HG03066 (cell line): Measurements from ENCODE around the gene DGKQ.
A peak's percentile ranks its signal among the peaks of the same experiment; 100 is the strongest.

Experiments used
- ATAC-seq: cut with Tn5 transposase; IDR thresholded peaks from one replicate; pipeline ENCODE4 v1.9.1; 2021; ENCODE audit warnings: low read depth; ENCODE audit not compliant: unreplicated experiment

DGKQ gene

GRCh38 chr4:996030-996996, 22.9 kb upstream of the DGKQ start:
- no peak for ATAC-seq

GRCh38 chr4:995311-996026, 22.1 kb upstream of the DGKQ start:
- no peak for ATAC-seq

GRCh38 chr4:993111-994029, 20.0 kb upstream of the DGKQ start, which contains the start of gene SLC26A1:
TSS of gene SLC26A1 (minus strand) at chr4:993404. CDS start at chr4:991703, 1,701 bp downstream.
- ATAC-seq, result no peak

- no peak for ATAC-seq
These were observed 19.1 kb upstream of the DGKQ start for GRCh38 chr4:992297-993110.

GRCh38 chr4:991451-992296, 18.3 kb upstream of the DGKQ start:
- no peak for ATAC-seq

GRCh38 chr4:990746-991367, 17.5 kb upstream of the DGKQ start:
- no peak for ATAC-seq

GRCh38 chr4:989722-990471, 16.5 kb upstream of the DGKQ start:
- no peak for ATAC-seq

GRCh38 chr4:988726-989721, 15.7 kb upstream of the DGKQ start:
- ATAC-seq, result no peak

- no peak for ATAC-seq
These were observed 14.5 kb upstream of the DGKQ start for GRCh38 chr4:987624-988513.

GRCh38 chr4:986879-987623, 13.7 kb upstream of the DGKQ start, which contains the start of gene IDUA:
TSS of gene IDUA (plus strand) at chr4:987044. CDS start at chr4:987085, 41 bp downstream.
- ATAC-seq, result peak; percentile 84

- ATAC-seq, result peak; percentile 16
These were observed 13.1 kb upstream of the DGKQ start for GRCh38 chr4:986428-986878.

- no peak for ATAC-seq
These were observed 11.9 kb upstream of the DGKQ start for GRCh38 chr4:985123-985830.

- no peak for ATAC-seq
These were observed 11.1 kb upstream of the DGKQ start for GRCh38 chr4:984336-985054.
